ENCODE results near the gene PTAFR. TPM values are rescaled to one million over a fixed set of nuclear protein-coding genes. Genes with fewer than 3 reads are reported as not detected.
A peak's percentile ranks its signal among the peaks of the same experiment; 100 is the strongest.

Gene PTAFR
- polyA plus RNA-seq, 1 donor (not counting 4 experiments of a cell fraction or from before 2014, with no cell fraction given) = 19.6 TPM

GRCh38 chr1:28209700-28210099 lies 33.2 kb upstream of the PTAFR start:
- no peaks in the 10 kb centered on the region for H3K27me3 ChIP-seq (ENCODE audit: control insufficient read depth, extremely low read depth, insufficient read depth, low read length)

GRCh38 chr1:28208818-28209441 lies 32.4 kb upstream of the PTAFR start:
- Histone ChIP-seq H3K4me1 (ENCODE audit: control insufficient read depth, extremely low read depth, insufficient read depth, low read length) (no peaks in the 10 kb centered on the region), H3K9ac (ENCODE audit: control insufficient read depth, extremely low read depth, insufficient read depth, low read length) (no peak overlapping the region), H2AFZ (ENCODE audit: control insufficient read depth, low read length) (no peak overlapping the region), H3K27ac (ENCODE audit: control insufficient read depth, insufficient read depth, low read length) (no peak overlapping the region), H3K4me3 (ENCODE audit: control insufficient read depth in 2 of 3, extremely low read depth in 1 of 3, insufficient read depth in 2 of 3, low read depth in 1 of 3, low read length in 3 of 3) (no peak overlapping the region), H3K27me3 (ENCODE audit: control insufficient read depth, extremely low read depth, insufficient read depth, low read length) (no peaks in the 10 kb centered on the region), H3K36me3 (ENCODE audit: control insufficient read depth in 2 of 2, extremely low read depth in 1 of 2, insufficient read depth in 2 of 2, low read length in 2 of 2) (peaks cover 14 to 17% of the 10 kb centered on the region in 2 experiments), H3K4me2 (ENCODE audit: control insufficient read depth, extremely low read depth, insufficient read depth, low read depth, low read length) (no peak overlapping the region), H3K9me1 (ENCODE audit: control insufficient read depth, extremely low read depth, insufficient read depth, low read length) (no peaks in the 10 kb centered on the region), H3K9me3 (ENCODE audit: control insufficient read depth, low read depth, low read length) (no peaks in the 10 kb centered on the region), H4K20me1 (ENCODE audit: control insufficient read depth, extremely low read depth, insufficient read depth, low read length) (no peaks in the 10 kb centered on the region), H3K79me2 (ENCODE audit: control insufficient read depth, insufficient read depth, low read length) (no peaks in the 10 kb centered on the region)
- FAIRE-seq (peak; percentile 86), DNase-seq (ENCODE audit: low read depth, low spot score) (no peak)
- TF ChIP-seq EZH2 (IDR thresholded peaks at IDR 0.05; ENCODE audit: low read length) (no peak), CTCF (optimal IDR thresholded peaks at IDR 0.05 in 1 of 3, IDR thresholded peaks at IDR 0.05 in 1 of 3, conservative IDR thresholded peaks at IDR 0.05 in 1 of 3; ENCODE audit: extremely low read depth in 1 of 3, insufficient read depth in 2 of 3, low read length in 3 of 3) (peak; percentile 62 to 77 (median 76))
- dilution Hi-C loops (cut with MboI; ENCODE audit: extremely low pct_ligation_motif_present, low sequenced_read_pairs) = no loop called here

More at GRCh38 chr1:28209700-28210099, 33.2 kb upstream of the PTAFR start:
- Histone ChIP-seq H3K9ac (ENCODE audit: control insufficient read depth, extremely low read depth, insufficient read depth, low read length) (no peak overlapping the region), H3K4me1 (ENCODE audit: control insufficient read depth, extremely low read depth, insufficient read depth, low read length) (no peaks in the 10 kb centered on the region), H2AFZ (ENCODE audit: control insufficient read depth, low read length) (no peak overlapping the region), H3K9me1 (ENCODE audit: control insufficient read depth, extremely low read depth, insufficient read depth, low read length) (no peaks in the 10 kb centered on the region), H3K36me3 (ENCODE audit: control insufficient read depth in 2 of 2, extremely low read depth in 1 of 2, insufficient read depth in 2 of 2, low read length in 2 of 2) (peaks cover 10 to 16% of the 10 kb centered on the region in 2 experiments), H3K79me2 (ENCODE audit: control insufficient read depth, insufficient read depth, low read length) (no peaks in the 10 kb centered on the region), H3K27ac (ENCODE audit: control insufficient read depth, insufficient read depth, low read length) (no peak overlapping the region), H3K4me3 (ENCODE audit: control insufficient read depth in 2 of 3, extremely low read depth in 1 of 3, insufficient read depth in 2 of 3, low read depth in 1 of 3, low read length in 3 of 3) (no peak overlapping the region), H3K4me2 (ENCODE audit: control insufficient read depth, extremely low read depth, insufficient read depth, low read depth, low read length) (no peak overlapping the region), H3K9me3 (ENCODE audit: control insufficient read depth, low read depth, low read length) (no peaks in the 10 kb centered on the region), H4K20me1 (ENCODE audit: control insufficient read depth, extremely low read depth, insufficient read depth, low read length) (no peaks in the 10 kb centered on the region)
- dilution Hi-C loops (cut with MboI; ENCODE audit: extremely low pct_ligation_motif_present, low sequenced_read_pairs) = no loop called here
- TF ChIP-seq EZH2 (IDR thresholded peaks at IDR 0.05; ENCODE audit: low read length) (no peak), CTCF (optimal IDR thresholded peaks at IDR 0.05 in 1 of 3, IDR thresholded peaks at IDR 0.05 in 1 of 3, conservative IDR thresholded peaks at IDR 0.05 in 1 of 3; ENCODE audit: extremely low read depth in 1 of 3, insufficient read depth in 2 of 3, low read length in 3 of 3) (no peak)
- FAIRE-seq (no peak), DNase-seq (ENCODE audit: low read depth, low spot score) (no peak)

Data from keratinocyte (primary cell).